Measurements from ENCODE around the gene SLCO4A1. TPM values are rescaled to one million over a fixed set of nuclear protein-coding genes. Genes with fewer than 3 reads are reported as not detected.

Gene SLCO4A1
- total and polyA plus RNA-seq, 2 of the 4 experiments (the other 2 are of a cell fraction), result 0.72 to 1.1 TPM

- H3K9me1 ChIP-seq (ENCODE audit: insufficient read depth, low read length), result no peaks in the 10 kb centered on the region
- intact Hi-C loops (cut with micrococcal nuclease) (no loop called here), in situ Hi-C loops (cut with MboI; ENCODE audit: low sequenced_read_pairs) (no loop called here), dilution Hi-C loops (cut with HindIII; ENCODE audit: low sequenced_read_pairs, unreplicated experiment) (no loop called here)
- 0 out of 2 replicates have a peak, but pooled peaks cover 1% of the 10 kb centered on the region for H3K9me3 ChIP-seq (ENCODE audit: control insufficient read depth, insufficient read depth, low read length)
- H3K4me1 ChIP-seq (ENCODE audit: control insufficient read depth, insufficient read depth, low read length), result peaks cover 8% of the 10 kb centered on the region; the same call in 1 of the 2 replicates
- no peak overlapping the region for H3K18ac ChIP-seq (ENCODE audit: low read depth, low read length)
- no peak overlapping the region for H4K8ac ChIP-seq (ENCODE audit: low read depth in 2 of 2, low read length in 2 of 2)
- H4K5ac ChIP-seq (ENCODE audit: low read depth, low read length), result no peak overlapping the region
- TF ChIP-seq CEBPB (IDR thresholded peaks at IDR 0.05; ENCODE audit: low read depth, low read length) (no peak), CTCF (conservative IDR thresholded peaks at IDR 0.05; ENCODE audit: low read depth, low read length) (no peak), FOS (IDR thresholded peaks at IDR 0.05; ENCODE audit: low read depth, low read length) (no peak), MAZ (IDR thresholded peaks at IDR 0.05; ENCODE audit: borderline replicate concordance, low read depth, low read length) (no peak)
- no peak overlapping the region for H2BK5ac ChIP-seq (ENCODE audit: low read depth, low read length, poor library complexity, severe bottlenecking)
- no peak overlapping the region for H2BK120ac ChIP-seq (ENCODE audit: low read depth, low read length)
- H2AK5ac ChIP-seq (ENCODE audit: low read depth, low read length), result no peak overlapping the region
- H2AK9ac ChIP-seq (replicated peaks; ENCODE audit: low read depth, low read length, poor library complexity), result no peak overlapping the region
- no peak overlapping the region for H2AFZ ChIP-seq (replicated peaks; ENCODE audit: low read length, poor library complexity)
- no peak overlapping the region for H3K4me3 ChIP-seq (ENCODE audit: insufficient read depth, low read depth, low read length)
- peaks cover 24% of the 10 kb centered on the region; the same call in 1 of the 2 replicates for H3K27me3 ChIP-seq (ENCODE audit: control insufficient read depth, insufficient read depth, low read length)
- no peak overlapping the region for H3K9ac ChIP-seq (ENCODE audit: low read depth, low read length)
- no peak overlapping the region for H4K91ac ChIP-seq (ENCODE audit: insufficient read depth, low read depth, low read length)
- ATAC-seq (ENCODE audit: low read depth) (no peak), DNase-seq (no peak)
- no peak overlapping the region for H3K23ac ChIP-seq (ENCODE audit: low read depth, low read length)
- peaks cover 0 to 9% of the 10 kb centered on the region in 2 experiments; a peak in 1 of 4 replicates for H3K79me1 ChIP-seq (ENCODE audit: low read depth in 1 of 2, low read length in 2 of 2)
- no peak overlapping the region for H3K4ac ChIP-seq (ENCODE audit: low read depth, low read length)
- no peak overlapping the region for H3K4me2 ChIP-seq (ENCODE audit: low read depth, low read length)
- H2BK15ac ChIP-seq (ENCODE audit: low read depth, low read length), result no peak overlapping the region
- H3K36me3 ChIP-seq (ENCODE audit: control insufficient read depth, insufficient read depth, low read length), result no peaks in the 10 kb centered on the region
- ChIA-PET CTCF (no interaction called here), POLR2A (ENCODE audit: unreplicated experiment) (interaction anchor here (0.5 kb wide), 1 partner anchor 80 kb away, joined by 4 read pairs; no protein-coding TSS in a partner anchor)
- no peak overlapping the region for H3K56ac ChIP-seq (ENCODE audit: extremely low read depth, insufficient read depth, low read length)
- no peak overlapping the region for H3K14ac ChIP-seq (replicated peaks; ENCODE audit: low read depth, low read length)
- no peak overlapping the region for H3K27ac ChIP-seq (ENCODE audit: insufficient read depth, low read length)
- BruUV-seq (replicated peaks), result no TSS peak
- H2BK20ac ChIP-seq (ENCODE audit: low read depth, low read length), result no peak overlapping the region
- 92% methylated on average over 5 of the region's 10 CpGs; no CpG with 5 or more reads in 1 of the 2 experiments for WGBS, 2 experiments (ENCODE audit: extremely low coverage in 2 of 2, insufficient read length in 1 of 2)
- peaks cover 7% of the 10 kb centered on the region; the same call in 1 of the 2 replicates for H4K20me1 ChIP-seq (ENCODE audit: insufficient read depth, low read length)
Observed at GRCh38 chr20:62714006-62714405, 71.7 kb downstream of the SLCO4A1 start.

All from IMR-90 (cell line).